OCI-LY1 (cell line): ENCODE data around the gene GRAMD1A.

Experiments
- EZH2 ChIP-seq: fragments of 200-600 bp; sonication (generic), shearing (Covaris generic); IDR thresholded peaks from 2 replicates; pipeline ENCODE4 v1.8.0; 2017; ENCODE audit warnings: borderline replicate concordance, mixed run types, mild to moderate bottlenecking, antibody characterized with exemption, low read length, moderate library complexity, mixed read lengths
- TF ChIP-seq, protein P1 (sequence below): fragments of 200-600 bp; sonication (generic), shearing (Covaris generic); IDR thresholded peaks from 2 replicates; pipeline ENCODE4 v1.5.1; 2017; ENCODE audit warnings: mild to moderate bottlenecking, antibody characterized with exemption, low read length, moderate library complexity, mixed read lengths

DNA sequence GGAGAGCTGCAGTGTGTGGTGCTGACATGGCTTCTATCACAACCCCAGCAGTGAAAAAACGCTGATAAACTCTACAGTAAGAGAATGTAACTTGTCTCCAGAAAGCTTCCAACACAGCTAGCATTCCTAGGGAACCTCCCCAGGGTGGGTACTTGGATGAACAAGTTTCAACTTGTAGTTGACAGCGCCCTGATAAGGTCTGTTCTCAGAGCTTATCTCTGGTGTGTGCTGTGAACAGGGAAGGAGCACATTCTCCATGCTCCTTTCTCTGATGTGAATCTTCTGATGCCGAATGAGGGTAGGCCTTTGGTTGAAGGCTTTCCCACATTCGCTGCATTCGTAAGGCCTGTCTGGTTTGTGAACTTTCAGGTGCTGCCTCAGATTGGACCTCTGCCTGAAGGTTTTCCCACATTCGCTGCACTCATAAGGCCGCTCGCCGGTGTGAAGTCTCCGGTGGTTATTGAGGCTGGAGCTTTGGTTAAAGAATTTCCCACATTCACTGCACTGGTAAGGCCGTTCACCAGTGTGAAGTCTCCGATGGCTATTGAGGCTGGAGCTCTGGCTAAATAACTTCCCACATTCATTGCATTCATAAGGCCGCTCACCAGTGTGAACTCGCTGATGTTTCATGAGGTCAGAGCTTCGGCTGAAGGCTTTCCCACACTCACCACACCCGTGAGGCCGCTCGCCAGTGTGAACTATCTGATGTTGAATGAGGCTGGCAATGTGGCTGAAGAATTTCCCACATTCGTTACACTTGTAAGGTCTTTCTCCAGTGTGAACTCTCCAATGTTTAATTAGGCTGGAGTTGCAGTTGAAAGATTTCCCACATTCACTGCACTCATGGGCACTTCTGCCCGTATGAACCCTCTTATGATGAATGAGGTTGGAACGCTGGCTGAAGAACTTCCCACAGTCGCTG is 42.0 kb upstream of the GRAMD1A start:
- TF ChIP-seq, protein P1, sequence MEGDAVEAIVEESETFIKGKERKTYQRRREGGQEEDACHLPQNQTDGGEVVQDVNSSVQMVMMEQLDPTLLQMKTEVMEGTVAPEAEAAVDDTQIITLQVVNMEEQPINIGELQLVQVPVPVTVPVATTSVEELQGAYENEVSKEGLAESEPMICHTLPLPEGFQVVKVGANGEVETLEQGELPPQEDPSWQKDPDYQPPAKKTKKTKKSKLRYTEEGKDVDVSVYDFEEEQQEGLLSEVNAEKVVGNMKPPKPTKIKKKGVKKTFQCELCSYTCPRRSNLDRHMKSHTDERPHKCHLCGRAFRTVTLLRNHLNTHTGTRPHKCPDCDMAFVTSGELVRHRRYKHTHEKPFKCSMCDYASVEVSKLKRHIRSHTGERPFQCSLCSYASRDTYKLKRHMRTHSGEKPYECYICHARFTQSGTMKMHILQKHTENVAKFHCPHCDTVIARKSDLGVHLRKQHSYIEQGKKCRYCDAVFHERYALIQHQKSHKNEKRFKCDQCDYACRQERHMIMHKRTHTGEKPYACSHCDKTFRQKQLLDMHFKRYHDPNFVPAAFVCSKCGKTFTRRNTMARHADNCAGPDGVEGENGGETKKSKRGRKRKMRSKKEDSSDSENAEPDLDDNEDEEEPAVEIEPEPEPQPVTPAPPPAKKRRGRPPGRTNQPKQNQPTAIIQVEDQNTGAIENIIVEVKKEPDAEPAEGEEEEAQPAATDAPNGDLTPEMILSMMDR = no peak
- TF ChIP-seq EZH2 = no peak
